Immature natural killer cell (primary cell): Measurements from ENCODE around the gene BTBD7. TPM values are rescaled to one million over a fixed set of nuclear protein-coding genes. Genes with fewer than 3 reads are reported as not detected.

Experiments used
- DNase-seq, 3 donors: peaks; one replicate each; pipeline ENCODE4 v3.0.0; 2022; ENCODE audit warnings: mixed read lengths in 1 of 3
- H3K27ac Mint-ChIP-seq, 6 donors: one replicate each; pipeline ENCODE4 v1.8.0; 2020; ENCODE audit warnings: mixed read lengths in 6 of 6, mild to moderate bottlenecking in 5 of 6, inconsistent platforms in 4 of 6, moderate library complexity in 3 of 6
- H3K27me3 Mint-ChIP-seq, 3 donors: one replicate each; pipeline ENCODE4 v1.8.0; 2020 to 2021; ENCODE audit warnings: low read depth in 3 of 3, mild to moderate bottlenecking in 3 of 3, mixed read lengths in 3 of 3, moderate library complexity in 3 of 3, inconsistent platforms in 1 of 3
- H3K36me3 Mint-ChIP-seq, 3 donors: one replicate each; pipeline ENCODE4 v1.8.0; 2020; ENCODE audit warnings: mixed read lengths in 3 of 3, inconsistent platforms in 2 of 3, mild to moderate bottlenecking in 2 of 3
- H3K4me1 Mint-ChIP-seq, 2 donors: one replicate each; pipeline ENCODE4 v1.8.0; 2020; ENCODE audit warnings: inconsistent platforms in 2 of 2, mild to moderate bottlenecking in 2 of 2, mixed read lengths in 2 of 2, moderate library complexity in 1 of 2
- H3K4me3 Mint-ChIP-seq, 5 donors: one replicate each; pipeline ENCODE4 v1.8.0; 2020; ENCODE audit warnings: mild to moderate bottlenecking in 5 of 5, mixed read lengths in 5 of 5, inconsistent platforms in 3 of 5, moderate library complexity in 3 of 5
- H3K9me3 Mint-ChIP-seq, 6 donors: one replicate each; pipeline ENCODE4 v1.8.0; 2020; ENCODE audit warnings: mild to moderate bottlenecking in 6 of 6, mixed read lengths in 6 of 6, inconsistent platforms in 4 of 6, moderate library complexity in 3 of 6
- polyA plus RNA-seq, 3 donors: library from polyadenylated mRNA; unstranded; fragments of 300-500 nt; fragmentation: Illumina TruSeq; gene quantifications; one replicate each; pipeline ENCODE4 v1.2.3, GENCODE V29; 2021

BTBD7 gene
- polyA plus RNA-seq, 3 donors from 2014 or later = 6.2 to 11.6 (median 10.6) TPM

DNA sequence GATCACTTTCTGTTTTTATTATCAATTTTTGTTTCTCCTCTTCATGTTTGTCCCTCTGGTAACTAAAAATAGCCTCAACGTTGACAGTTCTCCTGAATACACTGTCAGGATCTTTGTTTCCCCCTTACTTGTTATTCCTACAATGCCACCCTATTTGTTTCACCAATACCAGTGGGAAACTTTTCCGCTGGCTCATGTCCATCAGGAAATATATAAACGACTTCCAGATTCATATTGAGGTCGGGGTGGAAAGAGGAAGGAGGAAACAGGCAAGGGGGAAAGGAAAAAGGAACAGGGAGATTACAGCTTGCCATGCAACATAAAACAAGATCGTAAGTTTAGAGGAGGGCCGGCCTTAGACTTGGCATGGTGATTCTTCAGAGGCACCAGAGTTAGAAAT is 61.7 kb downstream of the BTBD7 start:
- Mint-ChIP-seq H3K4me1 (peaks cover 3 to 19% of the 10 kb centered on the region in 2 donors), H3K27me3 (peaks cover 0 to 2% (median 0%) of the 10 kb centered on the region in 3 donors), H3K36me3 (no peaks in the 10 kb centered on the region), H3K9me3 (no peaks in the 10 kb centered on the region), H3K4me3 (no peak overlapping the region), H3K27ac (no peak overlapping the region)
- DNase-seq = no peak

DNA sequence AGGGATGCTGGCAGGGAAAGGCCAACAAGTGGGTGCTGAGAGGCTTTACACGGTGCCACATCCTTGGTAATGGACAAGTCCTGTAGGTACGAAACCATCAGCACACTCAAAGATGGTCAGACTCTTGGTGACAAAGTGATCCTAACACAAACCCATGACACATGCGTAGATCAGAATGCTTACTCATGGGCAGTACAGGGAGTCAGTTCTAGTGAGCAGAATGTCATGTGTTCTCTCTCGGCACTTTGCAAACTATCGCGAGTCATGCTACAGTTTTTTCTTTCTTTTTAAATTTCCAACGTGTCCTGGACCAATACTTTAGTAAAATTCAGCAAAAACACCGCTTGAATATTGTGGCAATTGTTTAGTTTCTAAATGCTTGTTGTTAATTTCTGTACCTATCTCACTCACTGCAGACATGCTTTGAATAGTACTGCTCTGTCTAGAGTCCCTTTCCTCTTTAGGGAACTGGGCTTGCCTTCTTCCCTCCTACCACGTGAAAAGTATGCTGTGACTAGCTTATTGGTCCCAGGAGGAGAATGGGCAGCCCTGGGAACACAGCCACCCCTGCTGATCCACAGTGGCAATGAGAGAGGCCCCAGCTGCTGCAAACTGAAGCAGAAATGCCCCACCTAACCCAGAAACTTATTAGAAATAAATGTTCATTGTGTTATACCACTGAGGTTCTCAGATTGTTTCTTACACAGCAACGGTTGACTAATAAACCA is 63.3 kb downstream of the BTBD7 start:
- Mint-ChIP-seq H3K4me3 (no peak overlapping the region), H3K36me3 (no peaks in the 10 kb centered on the region), H3K9me3 (no peaks in the 10 kb centered on the region), H3K27ac (no peak overlapping the region), H3K4me1 (peaks cover 9 to 31% of the 10 kb centered on the region in 2 donors), H3K27me3 (peaks cover 0 to 2% (median 0%) of the 10 kb centered on the region in 3 donors)
- no peak for DNase-seq

- no peak for DNase-seq
- Mint-ChIP-seq H3K36me3 (peaks cover 3 to 4% (median 4%) of the 10 kb centered on the region in 3 donors), H3K4me3 (no peak overlapping the region), H3K27ac (peak overlapping the region in 1 of 6 donors; percentile 23), H3K9me3 (no peaks in the 10 kb centered on the region), H3K27me3 (peaks cover 0 to 2% (median 0%) of the 10 kb centered on the region in 3 donors), H3K4me1 (peaks cover 20 to 42% of the 10 kb centered on the region in 2 donors)
Measured at GRCh38 chr14:93268406-93268805, 64.4 kb downstream of the BTBD7 start.

DNA sequence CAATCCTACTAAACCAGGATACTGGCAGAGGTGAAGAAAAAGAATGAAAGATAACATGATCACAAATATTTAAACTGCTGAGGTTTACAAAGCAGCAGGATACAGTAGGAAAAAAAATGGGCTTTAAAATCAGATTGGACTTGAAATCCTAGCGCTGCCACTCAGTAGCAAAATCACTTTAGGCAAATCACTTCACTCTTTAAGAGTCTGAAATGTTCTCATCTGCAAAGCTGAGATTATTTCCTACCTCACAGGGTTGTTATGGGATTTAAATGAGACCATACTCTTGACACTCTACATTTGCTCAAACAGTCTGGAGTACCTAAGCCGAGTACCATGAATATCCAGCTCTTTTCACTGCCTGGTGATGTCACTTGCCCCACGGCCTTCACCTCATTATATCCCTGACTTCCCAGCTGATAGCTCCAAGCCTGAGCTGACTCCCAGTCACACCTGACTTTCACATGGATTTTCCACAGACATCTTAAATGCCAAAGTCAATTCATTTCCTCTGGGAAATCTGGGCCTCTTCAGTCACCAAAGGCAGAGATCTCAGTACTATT is 65.6 kb downstream of the BTBD7 start:
- peak overlapping the region in 3 of 6 donors; percentile 1 to 14 (median 4) for H3K27ac Mint-ChIP-seq
- no peak overlapping the region for H3K4me3 Mint-ChIP-seq
- peaks cover 4 to 9% (median 8%) of the 10 kb centered on the region in 3 donors for H3K36me3 Mint-ChIP-seq
- H3K4me1 Mint-ChIP-seq = peaks cover 26 to 54% of the 10 kb centered on the region in 2 donors
- peaks cover 0 to 2% (median 0%) of the 10 kb centered on the region in 3 donors for H3K27me3 Mint-ChIP-seq
- DNase-seq = no peak
- H3K9me3 Mint-ChIP-seq = no peaks in the 10 kb centered on the region

DNA sequence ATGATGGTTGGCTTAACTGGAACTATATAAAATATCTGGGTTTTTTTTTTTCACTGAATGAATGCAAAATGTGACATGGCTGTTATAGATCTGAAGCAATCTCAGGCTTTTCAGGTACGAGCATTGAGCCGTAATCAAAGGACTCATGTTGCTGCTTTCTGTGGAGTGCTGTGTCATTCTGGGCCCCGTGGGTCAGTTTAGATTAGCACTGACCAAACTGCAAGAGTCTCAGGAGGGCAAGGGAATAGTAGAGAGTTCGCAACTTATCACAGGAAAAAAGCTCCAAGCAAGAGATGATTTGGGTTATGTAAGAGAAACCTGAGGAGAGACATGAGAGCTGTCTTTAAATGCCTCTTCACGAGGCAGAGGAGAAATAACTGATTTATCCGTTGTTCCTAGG is 66.7 kb downstream of the BTBD7 start:
- Mint-ChIP-seq H3K4me3 (no peak overlapping the region), H3K27me3 (peaks cover 0 to 2% (median 0%) of the 10 kb centered on the region in 3 donors), H3K27ac (peak overlapping the region in 2 of 6 donors; percentile 45 to 46), H3K36me3 (peaks cover 4 to 9% (median 8%) of the 10 kb centered on the region in 3 donors), H3K9me3 (no peaks in the 10 kb centered on the region), H3K4me1 (peaks cover 26 to 55% of the 10 kb centered on the region in 2 donors)
- DNase-seq = no peak

DNA sequence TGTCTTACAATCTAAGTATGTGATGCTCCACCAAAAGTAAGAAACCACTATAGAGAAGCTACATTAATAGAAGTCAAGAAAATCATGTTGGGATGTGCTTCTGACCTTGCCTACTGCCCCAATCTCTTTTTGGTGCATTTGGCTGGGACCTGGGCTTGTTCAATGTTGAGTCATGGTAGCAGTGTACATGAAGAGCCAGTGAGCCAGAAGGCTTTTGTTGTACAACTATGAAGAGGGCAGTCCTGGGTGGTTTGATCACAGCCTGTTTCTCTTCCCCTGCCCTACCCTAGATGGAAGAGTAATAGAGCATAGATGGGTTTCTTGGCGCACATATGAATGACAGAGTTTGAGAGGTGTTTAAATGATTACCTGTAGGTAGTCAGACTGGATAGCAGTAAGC is 69.4 kb downstream of the BTBD7 start:
- peaks cover 25 to 55% of the 10 kb centered on the region in 2 donors for H3K4me1 Mint-ChIP-seq
- peak overlapping the region in 1 of 6 donors; percentile 2 for H3K27ac Mint-ChIP-seq
- H3K9me3 Mint-ChIP-seq = no peaks in the 10 kb centered on the region
- H3K27me3 Mint-ChIP-seq = no peaks in the 10 kb centered on the region
- DNase-seq = no peak
- no peak overlapping the region for H3K4me3 Mint-ChIP-seq
- peaks cover 8 to 10% (median 9%) of the 10 kb centered on the region in 3 donors for H3K36me3 Mint-ChIP-seq

GRCh38 chr14:93262446-93262845 is 70.4 kb downstream of the BTBD7 start:
- DNase-seq = no peak
- H3K36me3 Mint-ChIP-seq = peaks cover 9 to 10% (median 10%) of the 10 kb centered on the region in 3 donors
- peaks cover 25 to 47% of the 10 kb centered on the region in 2 donors for H3K4me1 Mint-ChIP-seq
- H3K27me3 Mint-ChIP-seq = no peaks in the 10 kb centered on the region
- peak overlapping the region in 2 of 6 donors; percentile 36 to 68 for H3K27ac Mint-ChIP-seq
- no peaks in the 10 kb centered on the region for H3K9me3 Mint-ChIP-seq
- no peak overlapping the region for H3K4me3 Mint-ChIP-seq

- H3K9me3 Mint-ChIP-seq = no peaks in the 10 kb centered on the region
- H3K27me3 Mint-ChIP-seq = no peaks in the 10 kb centered on the region
- DNase-seq = no peak
- no peak overlapping the region for H3K27ac Mint-ChIP-seq
- no peak overlapping the region for H3K4me3 Mint-ChIP-seq
- H3K4me1 Mint-ChIP-seq = no peaks in the 10 kb centered on the region
- peaks cover 17 to 36% (median 22%) of the 10 kb centered on the region in 3 donors for H3K36me3 Mint-ChIP-seq
Measured at GRCh38 chr14:93249128-93249831, 83.6 kb downstream of the BTBD7 start.

DNA sequence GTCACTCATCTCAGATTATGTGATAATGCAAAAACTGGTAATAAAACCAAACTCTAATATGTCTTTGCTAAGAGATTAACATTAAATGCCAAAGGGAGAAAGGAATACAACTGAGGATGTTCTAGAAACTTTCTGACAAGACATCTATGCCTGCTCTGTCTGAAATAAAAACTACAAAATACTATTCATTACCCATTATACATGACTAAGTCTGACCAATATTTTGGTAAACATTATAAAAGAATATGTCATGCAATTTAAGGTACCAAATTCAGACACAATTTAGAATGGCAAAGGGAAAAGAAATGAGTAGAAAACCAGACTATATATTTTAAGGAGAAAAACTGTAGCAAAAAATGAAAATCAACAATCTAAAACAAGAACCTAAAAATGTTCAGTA is 86.3 kb downstream of the BTBD7 start:
- H3K4me3 Mint-ChIP-seq = no peak overlapping the region
- H3K4me1 Mint-ChIP-seq = no peaks in the 10 kb centered on the region
- H3K27me3 Mint-ChIP-seq = peaks cover 0 to 1% (median 0%) of the 10 kb centered on the region in 3 donors
- no peak for DNase-seq
- H3K9me3 Mint-ChIP-seq = no peaks in the 10 kb centered on the region
- peaks cover 25 to 57% (median 31%) of the 10 kb centered on the region in 3 donors for H3K36me3 Mint-ChIP-seq
- H3K27ac Mint-ChIP-seq = no peak overlapping the region

- Mint-ChIP-seq H3K4me3 (no peak overlapping the region), H3K4me1 (no peaks in the 10 kb centered on the region), H3K27ac (no peak overlapping the region), H3K9me3 (no peaks in the 10 kb centered on the region), H3K36me3 (peaks cover 25 to 52% (median 28%) of the 10 kb centered on the region in 3 donors), H3K27me3 (peaks cover 0 to 1% (median 0%) of the 10 kb centered on the region in 3 donors)
- DNase-seq = no peak
Measured at GRCh38 chr14:93245764-93246420, 86.9 kb downstream of the BTBD7 start.

DNA sequence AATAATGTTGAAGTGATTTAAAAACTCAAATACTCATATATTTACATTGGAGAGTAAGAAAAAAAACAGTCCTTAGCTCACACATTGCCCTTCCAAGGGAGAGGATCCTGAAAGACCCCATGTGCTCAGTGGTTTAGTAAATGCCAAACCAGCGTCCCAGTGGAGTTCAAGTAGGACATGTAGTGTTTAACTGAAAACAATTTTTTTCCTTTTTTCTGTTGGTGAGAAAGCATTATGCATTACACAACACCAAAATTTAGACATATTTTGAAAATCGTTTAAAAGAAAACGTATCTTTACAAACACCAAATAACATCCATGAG is 92.2 kb downstream of the BTBD7 start:
- no peaks in the 10 kb centered on the region for H3K4me1 Mint-ChIP-seq
- H3K36me3 Mint-ChIP-seq = peaks cover 17 to 32% (median 21%) of the 10 kb centered on the region in 3 donors
- no peak for DNase-seq
- no peaks in the 10 kb centered on the region for H3K9me3 Mint-ChIP-seq
- no peak overlapping the region for H3K4me3 Mint-ChIP-seq
- no peak overlapping the region for H3K27ac Mint-ChIP-seq
- H3K27me3 Mint-ChIP-seq = peaks cover 0 to 1% (median 0%) of the 10 kb centered on the region in 3 donors

- Mint-ChIP-seq H3K27ac (no peak overlapping the region), H3K36me3 (peaks cover 11 to 27% (median 15%) of the 10 kb centered on the region in 3 donors), H3K4me3 (no peak overlapping the region), H3K9me3 (no peaks in the 10 kb centered on the region), H3K4me1 (no peaks in the 10 kb centered on the region), H3K27me3 (peaks cover 0 to 1% (median 0%) of the 10 kb centered on the region in 3 donors)
- DNase-seq = no peak
Measured at GRCh38 chr14:93239869-93240677, 92.8 kb downstream of the BTBD7 start.

DNA sequence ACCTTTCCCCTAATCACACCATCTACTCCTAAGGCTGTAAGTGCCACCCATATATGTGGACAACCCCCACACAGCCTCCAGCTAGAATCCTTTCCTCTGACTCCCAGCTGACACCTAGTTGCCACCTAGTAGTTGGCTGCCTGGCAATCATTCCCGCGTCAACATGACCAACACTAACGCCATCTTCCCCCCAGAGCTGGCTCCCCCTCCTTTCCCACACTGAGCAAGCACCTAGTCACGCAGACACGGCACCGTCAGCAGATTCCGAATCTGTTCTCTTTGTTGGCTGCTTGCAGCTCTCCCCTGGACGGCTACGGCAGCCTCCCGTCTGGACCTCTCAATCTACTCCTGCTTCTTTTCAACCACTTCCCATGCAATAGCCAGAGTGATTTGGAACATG is 98.0 kb downstream of the BTBD7 start:
- peaks cover 0 to 1% (median 0%) of the 10 kb centered on the region in 3 donors for H3K36me3 Mint-ChIP-seq
- DNase-seq = no peak
- peaks cover 0 to 1% (median 0%) of the 10 kb centered on the region in 6 donors for H3K9me3 Mint-ChIP-seq
- H3K27me3 Mint-ChIP-seq = peaks cover 0 to 1% (median 0%) of the 10 kb centered on the region in 3 donors
- no peak overlapping the region for H3K4me3 Mint-ChIP-seq
- H3K4me1 Mint-ChIP-seq = peaks cover 5 to 10% of the 10 kb centered on the region in 2 donors
- no peak overlapping the region for H3K27ac Mint-ChIP-seq
